Kidney epithelial cell (primary cell): ENCODE data around the gene PRRT2. TPM values are rescaled to one million over a fixed set of nuclear protein-coding genes. Genes with fewer than 3 reads are reported as not detected.
"Not testable (repeated sequence)": the region's sequence is repeated elsewhere in the genome, so short reads cannot be mapped to it uniquely, and the experiment has no call there.

ENCODE experiments used
- DNase-seq: peaks from one replicate; pipeline ENCODE4 v3.0.0-alpha.2; 2010; ENCODE audit warnings: low read depth
- H3K27me3 ChIP-seq: 2 replicates; pipeline ENCODE4 v1.6.0; 2011; ENCODE audit warnings: low read length; ENCODE audit not compliant: control insufficient read depth, insufficient read depth
- H3K36me3 ChIP-seq: 2 replicates; pipeline ENCODE4 v1.5.1; 2011; ENCODE audit warnings: low read length; ENCODE audit not compliant: control insufficient read depth, insufficient read depth
- H3K4me3 ChIP-seq: 2 replicates; pipeline ENCODE4 v1.5.1; 2011; ENCODE audit warnings: low read depth, mild to moderate bottlenecking, control low read depth, low read length
- CTCF ChIP-seq: IDR thresholded peaks from 2 replicates; pipeline ENCODE4 v1.5.1; 2011; ENCODE audit warnings: mild to moderate bottlenecking, moderate library complexity, low read length, control low read depth, inconsistent platforms; ENCODE audit not compliant: insufficient read depth, poor library complexity, severe bottlenecking
- total RNA-seq: library from RNA; depleted of rRNA; stranded (reverse); fragments of >200 nt; gene quantifications from 2 replicates; pipeline ENCODE4 v1.2.3, GENCODE V29; 2015

Gene PRRT2
- total RNA-seq, 1 donor from 2014 or later = 0.29 TPM

GRCh38 chr16:29826342-29826695 lies 14.3 kb downstream of the PRRT2 start:
- H3K4me3 ChIP-seq = no peak overlapping the region
- peaks cover 2% of the 10 kb centered on the region for H3K36me3 ChIP-seq
- H3K27me3 ChIP-seq = no peaks in the 10 kb centered on the region
- no peak for DNase-seq
- TF ChIP-seq CTCF = no peak

GRCh38 chr16:29830774-29831173 lies 18.8 kb downstream of the PRRT2 start:
- no peak for TF ChIP-seq CTCF
- DNase-seq = no peak
- Histone ChIP-seq H3K4me3 (no peak overlapping the region), H3K27me3 (no peaks in the 10 kb centered on the region), H3K36me3 (peaks cover 4% of the 10 kb centered on the region)

- Histone ChIP-seq H3K36me3 (peaks cover 4% of the 10 kb centered on the region), H3K27me3 (no peaks in the 10 kb centered on the region), H3K4me3 (no peak overlapping the region)
- TF ChIP-seq CTCF = no peak
- no peak for DNase-seq
Measured at GRCh38 chr16:29831490-29831889, 19.5 kb downstream of the PRRT2 start.

GRCh38 chr16:29833219-29833618 lies 21.2 kb downstream of the PRRT2 start:
- not testable (repeated sequence) for H3K36me3 ChIP-seq, DNase-seq, H3K27me3 ChIP-seq, H3K4me3 ChIP-seq

GRCh38 chr16:29834079-29834478 lies 22.1 kb downstream of the PRRT2 start:
- H3K36me3 ChIP-seq = peaks cover 4% of the 10 kb centered on the region
- H3K27me3 ChIP-seq = no peaks in the 10 kb centered on the region
- DNase-seq = no peak
- H3K4me3 ChIP-seq = no peak overlapping the region
- no peak for TF ChIP-seq CTCF

GRCh38 chr16:29835926-29836325 lies 23.9 kb downstream of the PRRT2 start:
- peaks cover 3% of the 10 kb centered on the region for H3K36me3 ChIP-seq
- no peak for DNase-seq
- H3K4me3 ChIP-seq = no peak overlapping the region
- TF ChIP-seq CTCF = no peak
- H3K27me3 ChIP-seq = no peaks in the 10 kb centered on the region
